NB4 (cell line): ENCODE measurements around the gene MNX1.

Experiments used
- MYC ChIP-seq: IDR thresholded peaks from 2 replicates; pipeline ENCODE4 v1.6.1; 2011; ENCODE audit warnings: low read depth, low read length
- POLR2A ChIP-seq: IDR thresholded peaks from 2 replicates; pipeline ENCODE4 v1.6.1; 2011; ENCODE audit warnings: mild to moderate bottlenecking; ENCODE audit not compliant: insufficient read length; ENCODE audit errors: extremely low read depth
- TF ChIP-seq, protein P1 (sequence below): IDR thresholded peaks from one replicate; pipeline ENCODE4 v1.5.1; 2012; ENCODE audit warnings: low read depth, low read length

DNA sequence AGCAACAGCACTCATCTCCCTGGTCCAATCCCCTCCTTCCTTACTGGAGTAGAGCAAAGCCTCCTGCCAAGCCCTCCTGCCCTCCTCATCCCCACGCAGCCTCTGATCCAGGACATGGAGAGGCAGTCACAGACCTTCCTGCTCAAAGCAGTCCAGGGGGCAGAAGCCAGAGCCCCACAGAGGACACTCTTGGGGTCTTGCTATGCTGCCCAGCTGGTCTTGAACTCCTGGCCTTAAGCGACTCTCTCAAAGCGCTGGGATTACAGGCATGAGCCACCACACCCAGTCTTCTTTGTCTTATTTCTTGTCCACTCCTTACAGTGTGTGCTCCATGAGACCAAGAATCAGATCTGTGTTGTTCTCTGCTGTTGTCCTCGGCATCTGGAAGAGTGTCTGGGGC, 26.6 kb upstream of the MNX1 start:
- TF ChIP-seq, protein P1, sequence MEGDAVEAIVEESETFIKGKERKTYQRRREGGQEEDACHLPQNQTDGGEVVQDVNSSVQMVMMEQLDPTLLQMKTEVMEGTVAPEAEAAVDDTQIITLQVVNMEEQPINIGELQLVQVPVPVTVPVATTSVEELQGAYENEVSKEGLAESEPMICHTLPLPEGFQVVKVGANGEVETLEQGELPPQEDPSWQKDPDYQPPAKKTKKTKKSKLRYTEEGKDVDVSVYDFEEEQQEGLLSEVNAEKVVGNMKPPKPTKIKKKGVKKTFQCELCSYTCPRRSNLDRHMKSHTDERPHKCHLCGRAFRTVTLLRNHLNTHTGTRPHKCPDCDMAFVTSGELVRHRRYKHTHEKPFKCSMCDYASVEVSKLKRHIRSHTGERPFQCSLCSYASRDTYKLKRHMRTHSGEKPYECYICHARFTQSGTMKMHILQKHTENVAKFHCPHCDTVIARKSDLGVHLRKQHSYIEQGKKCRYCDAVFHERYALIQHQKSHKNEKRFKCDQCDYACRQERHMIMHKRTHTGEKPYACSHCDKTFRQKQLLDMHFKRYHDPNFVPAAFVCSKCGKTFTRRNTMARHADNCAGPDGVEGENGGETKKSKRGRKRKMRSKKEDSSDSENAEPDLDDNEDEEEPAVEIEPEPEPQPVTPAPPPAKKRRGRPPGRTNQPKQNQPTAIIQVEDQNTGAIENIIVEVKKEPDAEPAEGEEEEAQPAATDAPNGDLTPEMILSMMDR = no peak
- no peak for TF ChIP-seq MYC
- TF ChIP-seq POLR2A = no peak
